LNCAP (cell line): ENCODE measurements around the gene UBQLN1.
A peak's percentile ranks its signal among the peaks of the same experiment; 100 is the strongest.

Source experiments
- TF ChIP-seq, protein P1 (sequence below): fragments of 450-650 bp; IDR thresholded peaks from 2 replicates; pipeline ENCODE4 v1.5.1; 2017; ENCODE audit warnings: mild to moderate bottlenecking

UBQLN1 gene

DNA sequence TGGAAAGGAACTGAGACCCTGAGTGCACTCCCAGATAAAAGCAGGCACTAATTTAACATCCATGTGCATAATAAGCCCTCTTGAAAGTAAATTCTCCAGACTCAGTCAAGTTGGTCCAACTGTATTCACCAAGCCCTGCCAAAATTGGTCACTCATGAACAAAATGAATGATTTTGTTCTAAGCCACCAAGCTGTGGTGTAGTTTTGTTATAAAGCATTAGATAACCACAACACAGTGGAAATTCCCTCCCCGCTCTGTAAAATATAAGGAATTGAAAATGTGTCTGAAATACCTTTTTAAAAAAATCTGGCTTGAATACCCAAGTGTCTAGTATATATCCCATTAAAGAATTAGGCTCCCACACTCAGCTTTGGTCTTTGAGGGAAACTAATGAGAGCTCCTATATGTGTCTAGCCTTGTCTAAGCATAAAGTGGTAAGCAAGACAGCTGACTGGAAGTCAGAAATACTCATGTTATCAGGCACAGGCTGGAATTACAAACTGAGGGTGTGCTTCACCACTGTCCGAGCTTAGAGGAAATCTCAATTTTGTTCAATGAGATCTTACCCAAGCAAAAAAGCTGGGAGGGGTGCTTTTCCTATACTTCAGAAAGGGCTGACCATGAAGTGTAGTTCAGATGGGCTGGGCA, 51.6 kb downstream of the UBQLN1 start:
- TF ChIP-seq, protein P1, sequence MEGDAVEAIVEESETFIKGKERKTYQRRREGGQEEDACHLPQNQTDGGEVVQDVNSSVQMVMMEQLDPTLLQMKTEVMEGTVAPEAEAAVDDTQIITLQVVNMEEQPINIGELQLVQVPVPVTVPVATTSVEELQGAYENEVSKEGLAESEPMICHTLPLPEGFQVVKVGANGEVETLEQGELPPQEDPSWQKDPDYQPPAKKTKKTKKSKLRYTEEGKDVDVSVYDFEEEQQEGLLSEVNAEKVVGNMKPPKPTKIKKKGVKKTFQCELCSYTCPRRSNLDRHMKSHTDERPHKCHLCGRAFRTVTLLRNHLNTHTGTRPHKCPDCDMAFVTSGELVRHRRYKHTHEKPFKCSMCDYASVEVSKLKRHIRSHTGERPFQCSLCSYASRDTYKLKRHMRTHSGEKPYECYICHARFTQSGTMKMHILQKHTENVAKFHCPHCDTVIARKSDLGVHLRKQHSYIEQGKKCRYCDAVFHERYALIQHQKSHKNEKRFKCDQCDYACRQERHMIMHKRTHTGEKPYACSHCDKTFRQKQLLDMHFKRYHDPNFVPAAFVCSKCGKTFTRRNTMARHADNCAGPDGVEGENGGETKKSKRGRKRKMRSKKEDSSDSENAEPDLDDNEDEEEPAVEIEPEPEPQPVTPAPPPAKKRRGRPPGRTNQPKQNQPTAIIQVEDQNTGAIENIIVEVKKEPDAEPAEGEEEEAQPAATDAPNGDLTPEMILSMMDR = no peak

DNA sequence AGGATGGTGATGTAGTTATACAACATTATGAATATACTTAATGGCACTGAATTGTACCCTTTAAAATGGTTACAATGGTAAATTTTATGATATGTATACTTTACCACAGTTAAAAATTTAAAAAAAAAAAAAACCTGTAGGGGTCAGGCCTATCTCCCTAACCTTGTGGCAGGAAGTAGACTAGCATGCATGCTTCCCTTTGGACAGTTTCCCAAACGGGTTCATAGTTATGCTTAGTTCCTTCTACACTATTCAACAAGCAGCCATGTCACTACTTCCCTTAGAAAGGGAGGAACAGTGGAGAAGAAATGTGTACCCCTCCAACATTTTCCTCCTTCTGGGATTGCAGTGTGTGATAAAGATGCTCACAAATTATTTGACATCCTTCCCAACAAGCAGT, 52.3 kb downstream of the UBQLN1 start:
- TF ChIP-seq, protein P1 = no peak

DNA sequence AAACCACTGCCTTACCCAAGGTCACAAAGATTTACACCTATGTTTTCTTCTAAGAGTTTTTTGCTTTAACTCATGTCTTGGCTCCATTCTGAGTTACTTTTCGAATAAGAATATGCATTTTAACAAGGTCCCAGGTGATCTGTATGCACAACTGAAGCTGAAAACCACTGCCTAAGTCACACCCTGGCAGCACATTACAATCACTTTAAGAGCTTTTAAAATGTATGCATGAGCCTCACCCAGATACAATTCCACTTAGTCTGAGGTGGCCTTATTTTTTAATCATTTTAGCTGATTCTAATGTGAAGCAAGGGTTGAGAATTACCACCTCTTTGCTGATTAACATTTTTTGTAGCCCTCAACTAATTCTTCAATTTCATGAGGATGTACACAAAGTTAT, 55.3 kb downstream of the UBQLN1 start:
- TF ChIP-seq, protein P1 = no peak

DNA sequence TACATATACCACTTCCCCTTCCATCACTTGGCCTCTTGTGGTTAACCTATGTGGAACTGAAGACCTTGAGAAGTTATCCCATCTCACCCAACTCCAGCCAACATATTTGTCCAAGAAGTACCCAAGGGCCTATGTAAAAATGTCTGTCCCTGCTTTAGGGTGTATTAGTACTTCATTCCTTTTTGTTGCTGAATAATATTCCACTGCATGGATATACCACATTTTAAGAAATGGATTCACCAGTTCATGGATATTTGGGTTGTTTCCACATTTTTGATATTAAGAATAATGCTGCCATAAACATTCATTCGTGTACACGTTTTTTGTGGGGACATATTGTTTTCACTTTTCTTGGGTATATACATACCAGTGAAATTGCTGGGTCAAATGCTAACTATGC, 56.2 kb downstream of the UBQLN1 start:
- TF ChIP-seq, protein P1 = no peak

DNA sequence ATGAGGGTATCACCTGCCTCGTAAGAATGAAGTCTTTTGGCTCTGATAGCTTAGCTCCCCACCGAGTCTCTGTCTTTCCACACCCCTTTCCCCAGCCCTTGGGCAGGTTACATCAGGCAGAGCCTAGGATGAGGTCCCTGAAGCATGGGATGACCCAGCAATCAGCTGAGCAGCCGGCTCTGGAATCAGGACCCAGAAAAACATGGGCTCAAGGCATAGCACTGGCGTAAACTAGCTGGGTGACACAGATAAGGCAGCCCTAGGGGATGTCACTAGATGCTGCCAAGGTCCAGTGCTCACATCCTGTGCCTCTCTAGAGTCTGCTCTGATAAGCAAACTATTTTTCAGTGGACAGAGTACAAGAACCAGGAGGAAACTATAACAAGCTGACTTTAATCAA, 58.2 kb downstream of the UBQLN1 start:
- TF ChIP-seq, protein P1 = no peak

DNA sequence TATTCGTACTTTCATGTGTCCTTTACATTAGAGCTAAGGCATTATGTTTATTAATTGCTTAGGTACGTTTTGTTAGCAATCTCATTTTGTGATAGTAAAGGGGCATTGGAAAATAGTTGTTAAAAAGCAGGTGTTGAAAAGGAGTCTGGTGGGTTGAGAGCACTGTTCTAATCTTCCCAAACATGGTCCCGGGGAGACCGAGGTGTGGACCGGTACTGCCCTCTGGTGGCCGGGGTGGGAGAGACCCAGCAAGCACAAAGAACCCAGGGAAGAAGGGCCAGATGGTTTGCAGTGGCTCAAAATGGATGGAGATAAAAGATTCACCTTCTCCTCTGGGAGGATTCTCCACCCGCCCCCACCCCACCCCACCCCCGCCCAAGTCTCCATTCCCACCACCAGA, 58.7 kb downstream of the UBQLN1 start:
- TF ChIP-seq, protein P1 = peak; percentile 75

DNA sequence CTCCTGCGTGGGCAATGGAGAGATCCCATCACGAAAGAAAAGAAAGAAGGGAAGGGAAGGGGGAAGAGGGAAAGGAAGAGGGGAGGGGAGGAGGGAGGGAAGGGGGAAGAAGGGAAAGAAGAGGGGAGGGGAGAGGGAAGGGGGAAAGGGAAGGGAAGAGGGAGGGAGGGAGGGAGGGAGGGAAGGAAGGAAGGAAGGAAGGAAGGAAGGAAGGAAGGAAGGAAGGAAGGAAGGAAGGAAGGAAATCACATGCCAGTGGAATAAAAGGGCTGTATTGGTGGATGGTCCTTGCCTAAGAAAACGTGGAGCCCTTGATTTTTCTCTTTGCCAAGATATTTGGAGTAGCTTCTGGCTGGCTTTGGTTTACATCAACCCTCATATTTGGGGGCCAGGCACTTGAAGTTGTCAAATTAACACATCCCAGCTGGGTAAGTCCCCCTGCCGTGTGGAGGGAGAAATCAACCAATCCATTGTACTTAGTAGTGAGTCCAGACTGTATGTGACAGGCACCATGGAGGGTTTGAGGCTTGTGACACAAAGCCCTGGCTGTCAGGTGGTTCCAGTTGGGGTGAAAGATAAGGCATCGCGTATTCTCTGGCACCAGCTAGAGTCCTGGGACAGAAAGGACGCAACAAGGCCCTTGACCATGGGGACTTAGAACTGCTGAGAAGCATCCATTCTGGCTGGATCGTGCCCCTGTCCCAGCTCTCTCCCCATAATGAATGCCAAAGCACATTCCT, 61.1 kb downstream of the UBQLN1 start:
- TF ChIP-seq, protein P1 = no peak
